ENCODE results near the gene SIGLEC10.
"Not testable (repeated sequence)": the region's sequence is repeated elsewhere in the genome, so short reads cannot be mapped to it uniquely, and the experiment has no call there.

The SIGLEC10 gene, protein sequence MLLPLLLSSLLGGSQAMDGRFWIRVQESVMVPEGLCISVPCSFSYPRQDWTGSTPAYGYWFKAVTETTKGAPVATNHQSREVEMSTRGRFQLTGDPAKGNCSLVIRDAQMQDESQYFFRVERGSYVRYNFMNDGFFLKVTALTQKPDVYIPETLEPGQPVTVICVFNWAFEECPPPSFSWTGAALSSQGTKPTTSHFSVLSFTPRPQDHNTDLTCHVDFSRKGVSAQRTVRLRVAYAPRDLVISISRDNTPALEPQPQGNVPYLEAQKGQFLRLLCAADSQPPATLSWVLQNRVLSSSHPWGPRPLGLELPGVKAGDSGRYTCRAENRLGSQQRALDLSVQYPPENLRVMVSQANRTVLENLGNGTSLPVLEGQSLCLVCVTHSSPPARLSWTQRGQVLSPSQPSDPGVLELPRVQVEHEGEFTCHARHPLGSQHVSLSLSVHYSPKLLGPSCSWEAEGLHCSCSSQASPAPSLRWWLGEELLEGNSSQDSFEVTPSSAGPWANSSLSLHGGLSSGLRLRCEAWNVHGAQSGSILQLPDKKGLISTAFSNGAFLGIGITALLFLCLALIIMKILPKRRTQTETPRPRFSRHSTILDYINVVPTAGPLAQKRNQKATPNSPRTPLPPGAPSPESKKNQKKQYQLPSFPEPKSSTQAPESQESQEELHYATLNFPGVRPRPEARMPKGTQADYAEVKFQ

GRCh38 chr19:51417107-51417809, at the start of gene SIGLEC10:
Gene SIGLEC10 (minus strand): TSS chr19:51417642. CDS start chr19:51417581, 61 bp downstream.
- H3K36me3 ChIP-seq (ENCODE audit: insufficient read depth, low read length), result no peaks in the 10 kb centered on the region
- H2AFZ ChIP-seq (ENCODE audit: low read length, unreplicated experiment), result no peak within 1 kb of the TSS
- H3K4me3 ChIP-seq (ENCODE audit: low read depth, low read length), result no peak within 1 kb of the TSS
- no peaks in the 10 kb centered on the region for H3K27me3 ChIP-seq (ENCODE audit: insufficient read depth, low read length)
- no peaks in the 10 kb centered on the region for H3K79me2 ChIP-seq (ENCODE audit: control insufficient read depth, insufficient read depth, low read length, unreplicated experiment)
- no peak within 1 kb of the TSS for H3K27ac ChIP-seq (ENCODE audit: low read depth, low read length)
- H3K4me1 ChIP-seq (ENCODE audit: control insufficient read depth, insufficient read depth, low read length, unreplicated experiment), result no peaks in the 10 kb centered on the region

DNA sequence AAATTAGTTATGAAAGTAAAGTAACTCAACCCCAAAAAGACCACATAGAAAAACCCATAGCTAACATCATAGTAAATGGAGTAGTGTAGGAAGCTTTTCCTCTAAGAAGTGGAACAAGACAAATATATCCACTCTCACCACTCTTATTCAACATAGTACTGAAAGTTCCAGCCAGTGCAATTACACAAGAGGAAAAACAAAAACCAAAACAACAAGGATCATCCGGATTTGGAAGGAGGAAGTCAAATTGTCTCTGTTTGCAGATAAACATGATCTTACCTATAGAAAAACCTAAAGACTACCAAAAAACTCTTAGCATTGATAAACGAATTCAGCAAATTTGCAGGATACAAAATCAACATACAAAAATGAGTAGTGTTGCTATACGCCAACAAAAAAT, 49.3 kb upstream of the SIGLEC10 start:
- no peaks in the 10 kb centered on the region for H3K79me2 ChIP-seq (ENCODE audit: control insufficient read depth, insufficient read depth, low read length, unreplicated experiment)
- no peak overlapping the region for H2AFZ ChIP-seq (ENCODE audit: low read length, unreplicated experiment)
- no peak overlapping the region for H3K27ac ChIP-seq (ENCODE audit: low read depth, low read length)
- no peaks in the 10 kb centered on the region for H3K4me1 ChIP-seq (ENCODE audit: control insufficient read depth, insufficient read depth, low read length, unreplicated experiment)
- H3K4me3 ChIP-seq (ENCODE audit: low read depth, low read length), result no peak overlapping the region
- H3K36me3 ChIP-seq (ENCODE audit: insufficient read depth, low read length), result no peaks in the 10 kb centered on the region
- peaks cover 34% of the 10 kb centered on the region for H3K27me3 ChIP-seq (ENCODE audit: insufficient read depth, low read length)

DNA sequence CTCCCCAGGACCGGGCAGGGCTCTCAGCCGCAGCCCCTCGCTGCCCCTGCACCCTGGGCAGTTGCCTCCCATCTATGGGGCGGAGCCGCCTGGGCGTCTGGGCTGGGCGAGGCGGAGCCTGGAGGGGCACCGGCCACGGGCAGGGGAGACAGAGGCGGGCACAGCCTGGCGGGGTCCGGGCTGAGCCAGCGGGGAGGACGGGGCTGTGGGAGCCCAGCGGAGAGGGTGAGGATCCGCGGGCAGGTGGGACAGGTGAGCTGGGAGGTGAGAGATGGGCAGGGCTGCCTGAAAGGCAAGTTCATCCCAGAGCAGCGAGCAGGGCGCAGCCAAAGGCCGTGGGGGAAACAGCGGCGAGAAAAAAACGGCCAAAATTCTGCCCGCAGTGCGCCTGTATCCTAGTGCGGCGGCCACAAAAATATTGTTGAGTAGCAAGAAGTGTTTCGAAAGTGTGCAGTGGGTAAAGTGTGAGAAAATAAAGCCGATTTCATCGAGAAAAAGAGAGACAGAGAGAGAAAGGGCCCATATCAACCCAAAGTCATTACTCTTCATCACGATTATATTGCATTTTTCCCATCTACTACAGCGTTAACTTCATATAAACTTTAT, 46.6 kb upstream of the SIGLEC10 start:
- peaks cover 34% of the 10 kb centered on the region for H3K27me3 ChIP-seq (ENCODE audit: insufficient read depth, low read length)
- H3K4me1 ChIP-seq (ENCODE audit: control insufficient read depth, insufficient read depth, low read length, unreplicated experiment); H3K4me3 ChIP-seq (ENCODE audit: low read depth, low read length); H3K27ac ChIP-seq (ENCODE audit: low read depth, low read length); H3K36me3 ChIP-seq (ENCODE audit: insufficient read depth, low read length); H3K79me2 ChIP-seq (ENCODE audit: control insufficient read depth, insufficient read depth, low read length, unreplicated experiment); H2AFZ ChIP-seq (ENCODE audit: low read length, unreplicated experiment): not testable (repeated sequence)

DNA sequence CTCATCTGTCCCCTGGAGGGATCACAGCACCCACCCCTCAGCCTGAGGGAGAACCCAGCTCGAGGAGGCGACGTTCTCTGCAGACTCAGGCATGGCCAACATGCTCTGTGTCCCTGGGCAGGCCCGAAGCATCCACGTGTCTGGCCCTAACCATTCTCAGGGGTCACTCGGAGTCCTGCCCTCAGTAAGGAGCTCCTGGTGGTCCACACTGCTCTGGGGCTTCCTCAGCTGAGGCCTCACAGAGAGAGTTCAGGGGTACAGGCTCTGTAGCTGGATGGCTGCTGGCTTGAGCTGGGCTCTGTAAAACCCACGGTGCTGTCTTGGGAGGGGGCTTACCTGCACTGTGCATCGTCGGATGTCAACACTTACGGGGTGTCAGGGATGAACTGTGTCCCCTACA, 45.2 kb upstream of the SIGLEC10 start:
- Histone ChIP-seq H3K27ac (ENCODE audit: low read depth, low read length) (no peak overlapping the region), H3K36me3 (ENCODE audit: insufficient read depth, low read length) (no peaks in the 10 kb centered on the region), H3K4me1 (ENCODE audit: control insufficient read depth, insufficient read depth, low read length, unreplicated experiment) (no peaks in the 10 kb centered on the region), H3K79me2 (ENCODE audit: control insufficient read depth, insufficient read depth, low read length, unreplicated experiment) (no peaks in the 10 kb centered on the region), H3K4me3 (ENCODE audit: low read depth, low read length) (no peak overlapping the region), H2AFZ (ENCODE audit: low read length, unreplicated experiment) (no peak overlapping the region), H3K27me3 (ENCODE audit: insufficient read depth, low read length) (peaks cover 33% of the 10 kb centered on the region)

DNA sequence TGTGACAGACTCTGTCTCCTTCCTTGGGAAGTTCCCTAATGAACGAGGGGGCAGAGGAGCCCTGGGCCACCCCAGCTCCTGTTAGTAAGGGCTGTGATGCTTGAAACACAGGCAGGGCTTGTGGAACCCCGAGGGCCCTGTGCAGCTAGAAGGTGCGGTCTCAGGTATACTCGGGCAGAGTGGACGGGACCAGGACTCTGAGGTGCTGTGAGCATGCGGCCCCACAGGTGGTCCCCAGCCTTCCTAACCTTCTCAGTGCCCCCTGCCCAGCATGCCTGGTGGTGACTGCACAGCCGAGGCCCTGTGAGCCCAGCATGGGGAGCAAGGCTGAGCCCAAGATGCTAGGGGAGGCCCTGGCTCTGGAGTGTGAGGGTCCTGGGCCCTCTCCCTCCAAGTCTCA, 44.8 kb upstream of the SIGLEC10 start:
- Histone ChIP-seq H3K27ac (ENCODE audit: low read depth, low read length) (no peak overlapping the region), H3K36me3 (ENCODE audit: insufficient read depth, low read length) (no peaks in the 10 kb centered on the region), H3K79me2 (ENCODE audit: control insufficient read depth, insufficient read depth, low read length, unreplicated experiment) (no peaks in the 10 kb centered on the region), H3K27me3 (ENCODE audit: insufficient read depth, low read length) (peaks cover 30% of the 10 kb centered on the region), H3K4me3 (ENCODE audit: low read depth, low read length) (no peak overlapping the region), H3K4me1 (ENCODE audit: control insufficient read depth, insufficient read depth, low read length, unreplicated experiment) (no peaks in the 10 kb centered on the region), H2AFZ (ENCODE audit: low read length, unreplicated experiment) (no peak overlapping the region)

- no peaks in the 10 kb centered on the region for H3K79me2 ChIP-seq (ENCODE audit: control insufficient read depth, insufficient read depth, low read length, unreplicated experiment)
- H3K4me1 ChIP-seq (ENCODE audit: control insufficient read depth, insufficient read depth, low read length, unreplicated experiment), result no peaks in the 10 kb centered on the region
- no peaks in the 10 kb centered on the region for H3K36me3 ChIP-seq (ENCODE audit: insufficient read depth, low read length)
- peaks cover 24% of the 10 kb centered on the region for H3K27me3 ChIP-seq (ENCODE audit: insufficient read depth, low read length)
- H3K4me3 ChIP-seq (ENCODE audit: low read depth, low read length), result no peak overlapping the region
- no peak overlapping the region for H3K27ac ChIP-seq (ENCODE audit: low read depth, low read length)
- no peak overlapping the region for H2AFZ ChIP-seq (ENCODE audit: low read length, unreplicated experiment)
These were observed 44.3 kb upstream of the SIGLEC10 start for GRCh38 chr19:51461723-51462161.

DNA sequence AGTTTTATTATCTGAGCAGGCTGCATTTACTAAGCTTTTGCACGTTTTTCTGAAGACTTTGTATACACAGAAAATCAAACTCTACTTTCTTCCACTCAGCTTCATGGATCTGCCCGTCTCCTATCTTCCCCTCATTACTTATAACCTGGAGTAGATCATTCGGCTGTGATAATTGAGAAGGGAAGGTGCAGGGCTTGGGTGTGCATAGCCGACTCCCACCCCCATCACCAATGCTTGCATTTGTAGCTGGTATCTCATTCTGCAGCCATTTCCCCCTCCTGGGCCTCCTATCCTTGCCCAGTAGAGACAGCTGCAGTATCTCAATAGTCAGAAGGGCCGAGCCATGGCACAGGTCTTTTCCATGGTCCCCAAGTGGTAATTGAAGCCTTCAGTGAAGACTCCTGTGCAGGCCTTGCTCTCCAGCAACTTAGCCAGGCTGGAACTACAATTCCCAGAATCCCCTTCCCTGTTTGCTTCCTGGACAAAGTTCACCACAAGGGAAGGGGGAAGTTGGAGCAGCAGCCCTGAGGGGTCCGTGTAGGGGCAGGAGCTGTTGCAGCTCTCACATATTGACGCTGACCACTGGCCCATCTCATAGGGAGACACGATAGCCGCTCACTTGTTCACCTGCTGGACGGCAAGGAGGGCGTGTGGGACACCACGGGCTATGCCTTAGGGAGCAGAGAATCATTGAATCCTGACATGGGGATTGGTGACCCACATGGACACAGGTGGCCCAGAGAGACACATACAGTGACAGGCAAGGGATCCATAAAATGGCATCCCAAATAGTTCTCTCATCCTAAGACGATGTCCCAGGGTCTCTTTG, 42.9 kb upstream of the SIGLEC10 start:
- Histone ChIP-seq H3K36me3 (ENCODE audit: insufficient read depth, low read length) (no peaks in the 10 kb centered on the region), H3K4me3 (ENCODE audit: low read depth, low read length) (no peak overlapping the region), H3K27me3 (ENCODE audit: insufficient read depth, low read length) (peaks cover 19% of the 10 kb centered on the region), H3K4me1 (ENCODE audit: control insufficient read depth, insufficient read depth, low read length, unreplicated experiment) (no peaks in the 10 kb centered on the region), H3K27ac (ENCODE audit: low read depth, low read length) (no peak overlapping the region), H2AFZ (ENCODE audit: low read length, unreplicated experiment) (no peak overlapping the region), H3K79me2 (ENCODE audit: control insufficient read depth, insufficient read depth, low read length, unreplicated experiment) (no peaks in the 10 kb centered on the region)

- H3K36me3 ChIP-seq (ENCODE audit: insufficient read depth, low read length), result no peaks in the 10 kb centered on the region
- no peak overlapping the region for H2AFZ ChIP-seq (ENCODE audit: low read length, unreplicated experiment)
- no peak overlapping the region for H3K4me3 ChIP-seq (ENCODE audit: low read depth, low read length)
- H3K27me3 ChIP-seq (ENCODE audit: insufficient read depth, low read length), result peaks cover 16% of the 10 kb centered on the region; the same call in 1 of the 2 replicates
- no peaks in the 10 kb centered on the region for H3K4me1 ChIP-seq (ENCODE audit: control insufficient read depth, insufficient read depth, low read length, unreplicated experiment)
- no peaks in the 10 kb centered on the region for H3K79me2 ChIP-seq (ENCODE audit: control insufficient read depth, insufficient read depth, low read length, unreplicated experiment)
- H3K27ac ChIP-seq (ENCODE audit: low read depth, low read length), result no peak overlapping the region
These were observed 41.6 kb upstream of the SIGLEC10 start for GRCh38 chr19:51458899-51459505.

DNA sequence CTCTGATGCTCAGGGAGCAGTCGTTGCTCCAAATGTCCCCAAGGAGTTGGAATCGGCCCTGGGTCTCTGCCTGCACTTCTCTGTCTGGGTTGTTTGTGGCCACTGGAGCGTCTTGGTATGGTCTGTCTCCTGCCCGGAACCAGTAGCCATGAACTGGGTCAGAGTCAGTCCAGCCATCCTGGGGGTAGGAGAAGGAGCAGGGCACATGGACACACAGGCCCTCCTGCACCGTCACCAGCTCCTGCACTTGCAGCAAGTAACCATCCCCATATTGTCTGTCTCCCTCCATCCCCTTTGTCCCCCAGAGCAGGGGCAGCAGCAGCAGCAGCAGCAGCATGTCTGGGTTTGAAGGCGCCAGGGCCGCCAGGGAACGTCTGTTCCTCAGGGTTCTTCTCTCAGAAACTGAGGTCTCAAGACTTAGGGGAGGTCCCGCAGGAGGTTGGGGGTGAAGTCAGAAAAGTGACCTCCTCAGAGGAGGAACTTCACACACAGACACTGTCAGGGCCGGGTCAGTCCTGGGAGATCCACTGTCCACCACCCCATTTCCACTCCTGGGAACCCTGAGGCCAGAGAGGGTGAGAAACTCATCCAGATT, 40.7 kb upstream of the SIGLEC10 start, which contains the start of gene SIGLEC8:
Gene SIGLEC8, minus strand, starts transcription at position 404 of the 595 bp plus-strand sequence. Its CDS starts 67 bp downstream, at position 337.
- H3K4me3 ChIP-seq (ENCODE audit: low read depth, low read length), result no peak within 1 kb of the TSS
- no peaks in the 10 kb centered on the region for H3K36me3 ChIP-seq (ENCODE audit: insufficient read depth, low read length)
- no peak within 1 kb of the TSS for H2AFZ ChIP-seq (ENCODE audit: low read length, unreplicated experiment)
- H3K79me2 ChIP-seq (ENCODE audit: control insufficient read depth, insufficient read depth, low read length, unreplicated experiment), result no peaks in the 10 kb centered on the region
- H3K27me3 ChIP-seq (ENCODE audit: insufficient read depth, low read length), result peaks cover 15% of the 10 kb centered on the region; the same call in 1 of the 2 replicates
- no peaks in the 10 kb centered on the region for H3K4me1 ChIP-seq (ENCODE audit: control insufficient read depth, insufficient read depth, low read length, unreplicated experiment)
- H3K27ac ChIP-seq (ENCODE audit: low read depth, low read length), result no peak within 1 kb of the TSS
